DMS 273 treated with DMSO at 0.1 percent for 48 hours (cell line): ENCODE results near the gene ZNF276.

Experiments used
- DNase-seq: peaks from one replicate; lab custom pipeline; 2025; lab: John Stamatoyannopoulos, UW

Gene ZNF276

DNA sequence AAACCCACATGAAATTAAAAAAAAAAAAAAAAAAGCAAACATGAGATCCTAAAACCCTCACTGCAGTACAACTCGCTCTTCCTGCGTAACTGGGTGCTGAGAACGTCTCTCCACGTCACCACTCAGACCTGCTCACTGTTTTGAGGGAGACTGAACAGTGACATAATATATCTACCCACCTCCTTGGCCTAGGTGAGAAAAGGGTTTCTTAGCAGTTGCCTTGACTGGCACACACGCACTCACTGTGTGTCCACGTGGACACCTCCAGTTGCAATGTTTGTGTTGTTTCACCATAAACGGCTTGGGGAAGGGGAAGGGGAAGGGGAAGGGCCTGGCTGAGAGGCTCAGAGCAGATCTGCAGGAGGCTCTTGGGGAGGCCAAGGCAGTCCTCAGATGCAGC lies 63.1 kb downstream of the ZNF276 start:
- no peak for DNase-seq

- no peak for DNase-seq
Observed at GRCh38 chr16:89785523-89786155, 64.3 kb downstream of the ZNF276 start.

GRCh38 chr16:89786474-89787364 lies 65.4 kb downstream of the ZNF276 start:
- DNase-seq, result no peak

DNA sequence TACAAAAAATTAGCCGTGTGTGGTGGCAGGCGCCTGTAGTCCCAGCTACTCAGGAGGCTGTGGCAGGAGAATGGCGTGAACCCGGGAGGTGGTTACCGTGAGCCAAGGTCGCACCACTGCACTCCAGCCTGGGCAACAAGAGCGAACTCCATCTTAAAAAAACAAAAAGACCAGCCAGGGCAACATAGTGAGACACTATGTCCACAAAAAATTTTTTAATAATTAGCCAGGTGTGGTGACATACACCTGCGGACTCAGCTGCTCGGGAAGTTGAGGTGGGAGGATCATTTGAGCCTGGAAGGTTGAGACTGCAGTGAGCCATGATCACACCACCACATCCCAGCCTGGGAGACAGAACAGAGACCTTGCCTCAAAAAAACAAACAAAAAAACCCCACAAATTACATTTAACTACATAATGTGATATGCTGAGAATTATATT lies 66.0 kb downstream of the ZNF276 start:
- no peak for DNase-seq
